ENCODE measurements around the gene PSORS1C2. TPM values are rescaled to one million over a fixed set of nuclear protein-coding genes. Genes with fewer than 3 reads are reported as not detected.

Gene PSORS1C2
- total RNA-seq, 1 donor = not detected

- DNase-seq (ENCODE audit: low read depth) = peak; percentile 95
- peak; percentile 23 for TF ChIP-seq CTCF (IDR thresholded peaks at IDR 0.05; ENCODE audit: insufficient read depth, low read length)
- H3K4me3 ChIP-seq (ENCODE audit: low read depth, low read length) = no peak overlapping the region
These were observed 24.9 kb downstream of the PSORS1C2 start for GRCh38 chr6:31113861-31114540.

GRCh38 chr6:31112478-31112877 is 26.4 kb downstream of the PSORS1C2 start, which contains the start of gene C6orf15:
Gene C6orf15, minus strand, starts transcription at chr6:31112575. Its CDS starts 20 bp downstream, at chr6:31112555.
- no peak for DNase-seq (ENCODE audit: low read depth)
- no peak for TF ChIP-seq CTCF (IDR thresholded peaks at IDR 0.05; ENCODE audit: insufficient read depth, low read length)
- H3K4me3 ChIP-seq (ENCODE audit: low read depth, low read length) = no peak within 1 kb of the TSS

- no peak for TF ChIP-seq CTCF (IDR thresholded peaks at IDR 0.05; ENCODE audit: insufficient read depth, low read length)
These were observed 27.2 kb downstream of the PSORS1C2 start for GRCh38 chr6:31111712-31112111.

GRCh38 chr6:31110825-31111582 is 27.9 kb downstream of the PSORS1C2 start:
- TF ChIP-seq CTCF (IDR thresholded peaks at IDR 0.05; ENCODE audit: insufficient read depth, low read length) = no peak
- no peak overlapping the region for H3K4me3 ChIP-seq (ENCODE audit: low read depth, low read length)
- DNase-seq (ENCODE audit: low read depth) = no peak

More at GRCh38 chr6:31111712-31112111, 27.2 kb downstream of the PSORS1C2 start:
- DNase-seq (ENCODE audit: low read depth) = no peak
- no peak overlapping the region for H3K4me3 ChIP-seq (ENCODE audit: low read depth, low read length)

GRCh38 chr6:31107052-31107451 is 31.8 kb downstream of the PSORS1C2 start:
- H3K4me3 ChIP-seq (ENCODE audit: low read depth, low read length) = no peak overlapping the region
- no peak for DNase-seq (ENCODE audit: low read depth)
- no peak for TF ChIP-seq CTCF (IDR thresholded peaks at IDR 0.05; ENCODE audit: insufficient read depth, low read length)

GRCh38 chr6:31103136-31103535 is 35.7 kb downstream of the PSORS1C2 start:
- no peak for TF ChIP-seq CTCF (IDR thresholded peaks at IDR 0.05; ENCODE audit: insufficient read depth, low read length)
- DNase-seq (ENCODE audit: low read depth) = no peak
- no peak overlapping the region for H3K4me3 ChIP-seq (ENCODE audit: low read depth, low read length)

All from fibroblast of the aortic adventitia (primary cell).